GM23338 (cell line): ENCODE data around the gene GATAD2B. TPM values are rescaled to one million over a fixed set of nuclear protein-coding genes. Genes with fewer than 3 reads are reported as not detected.
A peak's percentile ranks its signal among the peaks of the same experiment; 100 is the strongest.

ENCODE experiments used
- ATAC-seq: fragments of 200-7000 bp; cut with Tn5 transposase; 3 replicates; pipeline ENCODE4 v1.9.1; 2020
- DNase-seq: peaks from one replicate; pipeline ENCODE4 v3.0.0-alpha.2; 2015; ENCODE audit warnings: low spot score
- H2AFZ ChIP-seq: fragments of 200-600 bp; sonication (generic); 2 replicates; pipeline ENCODE4 v1.8.0; 2016; ENCODE audit warnings: antibody characterized with exemption, mild to moderate bottlenecking, moderate library complexity
- H3F3A ChIP-seq: fragments of 200-600 bp; sonication (generic); replicated peaks from 2 replicates; pipeline ENCODE4 v1.8.0; 2017; ENCODE audit warnings: antibody characterized with exemption, mixed run types, low read depth
- H3K27ac ChIP-seq: fragments of 200-600 bp; sonication (generic); 2 replicates; pipeline ENCODE4 v1.6.1; 2016; ENCODE audit warnings: low read depth
- H3K27me3 ChIP-seq: fragments of 200-600 bp; sonication (generic); 2 replicates; pipeline ENCODE4 v1.8.0; 2016; ENCODE audit warnings: mild to moderate bottlenecking, mixed run types, moderate library complexity; ENCODE audit not compliant: insufficient read depth
- H3K36me3 ChIP-seq: fragments of 200-600 bp; sonication (generic); 2 replicates; pipeline ENCODE4 v1.8.0; 2016; ENCODE audit warnings: mild to moderate bottlenecking; ENCODE audit not compliant: insufficient read depth
- H3K4me1 ChIP-seq: fragments of 200-600 bp; sonication (generic); 2 replicates; pipeline ENCODE4 v1.8.0; 2016; ENCODE audit warnings: mild to moderate bottlenecking, moderate library complexity; ENCODE audit not compliant: insufficient read depth
- H3K4me2 ChIP-seq: fragments of 200-600 bp; sonication (generic); 2 replicates; pipeline ENCODE4 v1.7.1; 2017; ENCODE audit warnings: mixed run types
- H3K4me3 ChIP-seq: fragments of 200-600 bp; sonication (generic); 2 replicates; pipeline ENCODE4 v1.6.1; 2016; ENCODE audit warnings: mixed run types
- H3K79me2 ChIP-seq: fragments of 200-600 bp; sonication (generic); replicated peaks from 2 replicates; pipeline ENCODE4 v1.8.0; 2017; ENCODE audit warnings: mild to moderate bottlenecking; ENCODE audit not compliant: insufficient read depth
- H3K9me2 ChIP-seq: fragments of 200-600 bp; sonication (generic); 2 replicates; pipeline ENCODE4 v1.8.0; 2017; ENCODE audit not compliant: insufficient read depth
- H4K20me1 ChIP-seq: fragments of 200-600 bp; sonication (generic); replicated peaks from 2 replicates; pipeline ENCODE4 v1.8.0; 2017; ENCODE audit warnings: mild to moderate bottlenecking; ENCODE audit not compliant: insufficient read depth
- H3K27ac Mint-ChIP-seq: 2 replicates; pipeline ENCODE4 v1.8.0; 2020; ENCODE audit warnings: inconsistent platforms, mild to moderate bottlenecking, moderate library complexity, mixed read lengths
- H3K27me3 Mint-ChIP-seq: 3 replicates; pipeline ENCODE4 v1.8.0; 2022; ENCODE audit warnings: low read depth, mild to moderate bottlenecking, moderate library complexity, mixed read lengths, inconsistent platforms; ENCODE audit not compliant: insufficient read depth, poor library complexity
- H3K36me3 Mint-ChIP-seq: 3 replicates; pipeline ENCODE4 v1.8.0; 2021; ENCODE audit warnings: low read depth, mild to moderate bottlenecking, inconsistent platforms, moderate library complexity, mixed read lengths
- H3K4me1 Mint-ChIP-seq: 3 replicates; pipeline ENCODE4 v1.8.0; 2020; ENCODE audit warnings: mild to moderate bottlenecking, inconsistent platforms, mixed read lengths
- H3K4me3 Mint-ChIP-seq: 3 replicates; pipeline ENCODE4 v1.8.0; 2021; ENCODE audit warnings: moderate library complexity, mild to moderate bottlenecking, inconsistent platforms, mixed read lengths
- H3K9me3 Mint-ChIP-seq: 3 replicates; pipeline ENCODE4 v1.8.0; 2020; ENCODE audit warnings: moderate library complexity, mild to moderate bottlenecking, inconsistent platforms, mixed read lengths
- CREB1 ChIP-seq: fragments of 250-450 bp; sonication (Bioruptor Pico); IDR thresholded peaks from 2 replicates; pipeline ENCODE4 v1.5.0; 2020; ENCODE audit warnings: low read depth, mild to moderate bottlenecking, moderate library complexity
- CTCF ChIP-seq, 2 experiments: fragments of 200-600 bp in 1 of 2; sonication (generic) in 1 of 2; conservative IDR thresholded peaks; 2 replicates each; pipeline versions ENCODE4 v1.5.1 to v1.6.1; 2016 to 2017; ENCODE audit warnings: antibody characterized with exemption in 2 of 2, low read depth in 2 of 2, mild to moderate bottlenecking in 2 of 2, moderate library complexity in 1 of 2
- ETS1 ChIP-seq: IDR thresholded peaks from 2 replicates; pipeline ENCODE4 v1.6.1; 2016; ENCODE audit warnings: antibody characterized with exemption
- EZH2 ChIP-seq: fragments of 200-600 bp; sonication (generic); IDR thresholded peaks from one replicate; pipeline ENCODE4 v1.8.0; 2017; ENCODE audit warnings: antibody characterized with exemption, mild to moderate bottlenecking, low read depth; ENCODE audit not compliant: unreplicated experiment
- EZH2phosphoT487 ChIP-seq: fragments of 200-600 bp; sonication (generic); IDR thresholded peaks from one replicate; pipeline ENCODE4 v1.8.1; 2018; ENCODE audit warnings: antibody characterized with exemption; ENCODE audit not compliant: unreplicated experiment
- JUNB ChIP-seq: IDR thresholded peaks from one replicate; pipeline ENCODE4 v1.6.1; 2016; ENCODE audit warnings: antibody characterized with exemption; ENCODE audit not compliant: unreplicated experiment
- NANOG ChIP-seq: IDR thresholded peaks from 2 replicates; pipeline ENCODE4 v1.6.1; 2016; ENCODE audit warnings: antibody characterized with exemption, borderline replicate concordance
- POLR2AphosphoS5 ChIP-seq: IDR thresholded peaks from 2 replicates; pipeline ENCODE4 v1.6.1; 2016; ENCODE audit warnings: antibody characterized with exemption, low read depth
- REST ChIP-seq: IDR thresholded peaks from one replicate; pipeline ENCODE4 v1.6.1; 2018; ENCODE audit warnings: antibody characterized with exemption; ENCODE audit not compliant: unreplicated experiment
- STAT1 ChIP-seq: IDR thresholded peaks from one replicate; pipeline ENCODE4 v1.6.1; 2016; ENCODE audit warnings: antibody characterized with exemption; ENCODE audit not compliant: unreplicated experiment
- ZNF114 ChIP-seq: fragments of 250-450 bp; sonication (Bioruptor Pico); IDR thresholded peaks from 2 replicates; pipeline ENCODE4 v1.5.0; 2020; ENCODE audit warnings: mild to moderate bottlenecking, moderate library complexity
- ZNF462 ChIP-seq: fragments of 250-450 bp; sonication (Bioruptor Pico); IDR thresholded peaks from 2 replicates; pipeline ENCODE4 v1.5.0; 2020; ENCODE audit warnings: mild to moderate bottlenecking, moderate library complexity
- polyA plus RNA-seq: library from polyadenylated mRNA; unstranded; fragments of >200 nt; fragmentation: Nextera tagmentation; extraction: Ambion mirVana; gene quantifications from 2 replicates; pipeline ENCODE4 v1.2.1, GENCODE V29; 2016
- total RNA-seq: library from RNA; depleted of rRNA; stranded (reverse); fragments of >200 nt; shearing (Covaris generic); gene quantifications from 2 replicates; pipeline ENCODE4 v1.2.3, GENCODE V29; 2014

GATAD2B gene
- total and polyA plus RNA-seq, 2 experiments from 2014 or later: 5.2 to 17.8 TPM

GRCh38 chr1:153960206-153960605, 37.4 kb upstream of the GATAD2B start:
- peaks cover 3% of the 10 kb centered on the region; the same call in 2 of the 3 replicates for H3K9me3 Mint-ChIP-seq
- Histone ChIP-seq H3K27me3 (no peaks in the 10 kb centered on the region), H3K4me1 (peaks cover 38% of the 10 kb centered on the region), H3K4me3 (no peak overlapping the region), H3K9me2 (no peaks in the 10 kb centered on the region), H3K27ac (peak overlapping the region; percentile 67; the same call in 1 of the 2 replicates), H3F3A (peaks cover 40% of the 10 kb centered on the region), H3K4me2 (no peak overlapping the region), H4K20me1 (peaks cover 10% of the 10 kb centered on the region), H3K79me2 (peaks cover 65% of the 10 kb centered on the region), H3K36me3 (peaks cover 14% of the 10 kb centered on the region), H2AFZ (no peak overlapping the region)
- peaks cover 26% of the 10 kb centered on the region for H3K27me3 Mint-ChIP-seq
- H3K36me3 Mint-ChIP-seq: peaks cover 39% of the 10 kb centered on the region
- no peak overlapping the region; the same call in none of the 3 replicates for H3K4me3 Mint-ChIP-seq
- peaks cover 48% of the 10 kb centered on the region for H3K4me1 Mint-ChIP-seq
- TF ChIP-seq CREB1 (CRISPR knock-in tag) (no peak), EZH2 (no peak), ZNF462 (no peak), ETS1 (no peak), CTCF (conservative IDR thresholded peaks at IDR 0.05; ENCODE audit: low read depth in 2 of 2) (no peak), POLR2AphosphoS5 (no peak), EZH2phosphoT487 (no peak), JUNB (no peak), STAT1 (no peak), ZNF114 (no peak), REST (no peak), NANOG (no peak)
- DNase-seq: no peak
- ATAC-seq: no peak
- H3K27ac Mint-ChIP-seq: no peak overlapping the region
